Right lung (tissue), 5 donors: ENCODE measurements around the gene IKZF5. TPM values are rescaled to one million over a fixed set of nuclear protein-coding genes. Genes with fewer than 3 reads are reported as not detected.

Experiments used
- DNase-seq, 2 donors: peaks; one replicate each; pipeline ENCODE4 v3.0.0-alpha.2; 2013
- polyA plus RNA-seq, 5 donors: library from polyadenylated mRNA; unstranded; fragments of 120-200 nt; gene quantifications; one replicate each; pipeline versions ENCODE4 v1.2.1 to v1.2.3, GENCODE V29; 2013; ENCODE audit warnings: inconsistent platforms in 1 of 5, low replicate concordance in 1 of 5; ENCODE audit not compliant: insufficient read length in 5 of 5, insufficient read depth in 1 of 5

Gene IKZF5
- polyA plus RNA-seq, 5 donors, result 17.5 to 30.3 (median 24.2) TPM

DNA sequence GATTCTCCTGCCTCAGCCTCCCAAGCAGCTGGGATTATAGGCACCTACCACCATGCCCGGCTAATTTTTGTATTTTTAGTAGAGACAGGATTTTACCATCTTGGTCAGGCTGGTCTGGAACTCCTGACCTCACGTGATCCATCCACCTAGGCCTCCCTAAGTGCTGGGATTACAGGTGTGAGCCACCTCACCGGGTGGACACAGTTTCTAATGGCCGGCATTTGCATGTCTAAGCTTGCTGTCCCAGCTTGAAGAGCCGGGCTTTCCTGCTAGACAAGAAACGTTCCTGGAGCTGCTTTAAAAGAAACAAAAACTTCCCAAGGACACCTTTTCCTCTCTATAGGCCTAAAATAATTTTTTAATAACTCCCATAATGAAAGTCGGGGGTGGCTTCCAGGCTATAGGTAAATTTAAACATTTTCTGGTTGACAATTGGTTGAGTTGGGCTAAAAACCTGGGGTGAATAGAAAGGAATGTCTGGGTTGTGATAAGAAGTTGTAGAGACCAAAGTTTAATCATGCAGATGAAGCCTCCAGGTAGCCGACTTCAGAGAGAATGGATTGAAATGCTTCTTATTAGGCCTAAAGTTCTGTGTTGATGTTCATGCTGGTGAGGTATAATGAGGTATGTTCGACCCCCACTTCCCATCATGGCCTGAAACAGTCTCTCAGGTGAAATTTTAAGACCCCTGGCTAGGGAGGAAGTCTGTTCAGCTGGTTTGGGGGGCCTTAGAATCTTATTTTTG is 9.0 kb upstream of the IKZF5 start:
- no peak for DNase-seq

DNA sequence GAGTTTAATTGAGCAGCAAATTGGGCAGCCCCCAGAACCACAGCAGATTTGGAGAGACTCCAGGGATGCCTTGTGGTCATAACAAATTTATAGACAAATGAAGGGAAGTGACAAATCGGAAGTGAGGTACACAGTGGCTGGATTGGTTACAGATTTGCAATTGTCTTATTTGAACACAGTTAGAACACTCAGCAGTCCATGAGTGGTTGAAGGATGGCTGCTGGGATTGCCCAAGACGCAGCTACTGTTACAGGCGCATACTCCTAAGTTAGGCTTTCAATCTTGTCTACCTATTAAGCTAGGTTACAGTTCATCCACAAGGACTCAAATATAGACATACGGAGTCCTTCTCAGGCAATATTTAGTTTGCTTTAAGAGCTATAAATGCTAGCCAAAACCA is 7.6 kb upstream of the IKZF5 start:
- no peak for DNase-seq

DNA sequence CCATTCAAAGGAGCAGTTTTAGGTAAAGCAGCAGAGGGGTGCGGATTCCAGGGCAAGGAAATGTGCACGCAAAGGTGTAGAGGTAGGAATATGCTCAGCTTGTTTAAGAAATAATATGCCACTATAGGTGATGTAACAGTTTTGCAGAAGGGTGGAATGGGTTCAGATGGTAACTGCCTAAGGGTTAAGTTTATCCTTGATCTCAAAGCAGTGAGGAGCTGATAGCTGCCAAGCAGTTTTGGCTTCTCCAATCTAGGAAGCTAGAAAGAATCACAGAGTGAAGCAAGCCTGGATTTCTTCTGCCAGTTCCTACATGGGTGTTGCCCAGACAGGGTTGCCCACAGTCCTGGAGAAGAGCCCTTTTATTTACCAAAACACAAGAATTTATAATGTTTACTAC is 6.2 kb upstream of the IKZF5 start:
- no peak for DNase-seq

DNA sequence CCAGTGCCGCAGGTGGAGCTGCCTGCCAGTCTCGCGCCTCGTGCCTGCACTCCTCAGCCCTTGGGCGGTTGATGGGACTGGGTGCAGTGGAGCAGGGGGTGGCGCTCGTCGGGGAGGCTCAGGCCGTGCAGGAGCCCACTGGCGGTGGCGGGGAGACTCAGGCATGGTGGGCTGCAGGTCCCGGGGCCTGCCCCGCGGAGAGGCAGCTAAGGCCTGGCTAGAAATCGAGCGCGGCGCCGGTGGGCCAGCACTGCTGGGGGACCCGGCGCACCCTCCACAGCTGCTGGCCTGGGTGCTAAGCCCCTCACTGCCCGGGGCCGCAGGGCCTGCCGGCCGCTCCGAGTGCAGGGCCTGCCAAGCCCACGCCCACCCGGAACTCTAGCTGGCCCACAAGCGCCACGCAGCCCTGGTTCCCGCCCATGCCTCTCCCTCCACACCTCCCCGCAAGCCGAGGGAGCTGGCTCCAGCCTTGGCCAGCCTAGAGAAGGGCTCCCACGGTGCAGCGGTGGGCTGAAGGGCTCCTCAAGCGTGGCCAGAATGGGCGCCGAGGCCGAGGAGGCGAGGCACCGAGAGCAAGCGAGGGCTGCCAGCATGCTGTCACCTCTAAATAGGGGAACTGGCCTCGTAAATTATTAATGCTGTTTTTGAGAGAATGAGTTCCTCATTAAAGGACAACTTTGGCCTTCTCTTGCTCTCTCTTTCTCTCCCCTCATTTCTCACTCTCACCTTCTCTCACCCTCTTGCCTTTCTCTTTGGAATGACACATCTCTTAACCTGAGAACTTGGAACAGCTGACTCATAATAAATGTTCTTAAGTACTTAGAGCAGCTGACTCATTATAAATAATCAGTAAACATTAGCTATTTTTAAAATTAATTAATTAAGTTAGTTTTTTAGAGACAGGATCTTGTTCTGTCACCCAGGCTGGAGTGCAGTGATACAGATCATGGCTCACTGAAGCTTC is 5.1 kb upstream of the IKZF5 start:
- DNase-seq, result no peak

DNA sequence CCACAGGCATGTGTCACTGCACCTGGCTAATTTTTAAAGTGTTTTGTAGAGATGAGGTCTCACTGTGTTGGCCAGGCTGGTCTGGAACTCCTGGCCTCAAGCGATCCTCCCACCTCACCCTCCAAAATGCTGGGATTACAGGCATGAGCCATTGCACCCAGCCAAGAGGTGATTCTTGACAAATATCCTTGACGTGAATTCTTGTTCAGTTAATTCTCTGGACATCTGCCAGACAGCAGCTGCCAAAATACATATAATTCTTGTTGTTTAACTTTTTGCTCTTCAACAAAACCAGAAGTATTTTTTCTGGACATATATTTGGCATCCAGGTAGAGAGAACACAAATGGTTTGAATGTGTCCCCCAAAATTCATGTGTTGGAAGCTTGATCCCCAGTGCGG is 3.4 kb upstream of the IKZF5 start:
- no peak for DNase-seq

DNA sequence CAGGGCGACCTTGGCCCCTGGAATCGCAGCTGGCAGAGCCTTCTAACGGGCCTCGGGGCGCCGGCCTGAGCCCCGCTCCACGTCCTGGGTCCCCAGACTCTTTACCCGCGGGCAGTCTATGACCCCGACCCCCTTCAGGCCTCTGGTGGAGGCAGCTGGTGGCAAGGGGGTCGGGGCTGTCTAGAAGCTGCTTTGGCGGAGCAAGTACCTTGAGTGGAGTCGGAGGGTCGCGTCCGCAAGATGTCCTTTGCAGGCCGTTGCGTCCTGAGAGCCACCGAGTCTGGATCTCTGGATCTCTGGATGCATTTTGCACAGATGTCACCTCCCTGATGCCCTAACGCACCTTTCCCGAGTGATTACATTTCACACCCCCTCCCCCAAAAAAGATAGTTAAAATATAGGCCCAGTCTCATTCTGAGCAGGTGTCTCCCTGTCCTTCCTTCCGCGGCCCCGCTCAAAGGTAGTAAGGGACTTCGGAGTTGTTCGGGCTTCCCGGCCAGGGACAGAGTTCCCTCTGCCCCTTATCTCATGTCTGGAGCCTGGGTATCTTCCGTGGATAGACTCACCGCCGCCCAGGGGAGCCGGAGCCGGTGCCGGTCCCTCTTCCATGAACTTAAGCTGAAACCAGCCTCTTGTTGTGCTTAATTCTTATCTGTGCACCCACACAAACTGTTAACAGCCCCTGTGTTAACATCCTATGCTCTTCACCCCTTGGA is 668 bp upstream of the IKZF5 start:
- DNase-seq, result no peak

DNA sequence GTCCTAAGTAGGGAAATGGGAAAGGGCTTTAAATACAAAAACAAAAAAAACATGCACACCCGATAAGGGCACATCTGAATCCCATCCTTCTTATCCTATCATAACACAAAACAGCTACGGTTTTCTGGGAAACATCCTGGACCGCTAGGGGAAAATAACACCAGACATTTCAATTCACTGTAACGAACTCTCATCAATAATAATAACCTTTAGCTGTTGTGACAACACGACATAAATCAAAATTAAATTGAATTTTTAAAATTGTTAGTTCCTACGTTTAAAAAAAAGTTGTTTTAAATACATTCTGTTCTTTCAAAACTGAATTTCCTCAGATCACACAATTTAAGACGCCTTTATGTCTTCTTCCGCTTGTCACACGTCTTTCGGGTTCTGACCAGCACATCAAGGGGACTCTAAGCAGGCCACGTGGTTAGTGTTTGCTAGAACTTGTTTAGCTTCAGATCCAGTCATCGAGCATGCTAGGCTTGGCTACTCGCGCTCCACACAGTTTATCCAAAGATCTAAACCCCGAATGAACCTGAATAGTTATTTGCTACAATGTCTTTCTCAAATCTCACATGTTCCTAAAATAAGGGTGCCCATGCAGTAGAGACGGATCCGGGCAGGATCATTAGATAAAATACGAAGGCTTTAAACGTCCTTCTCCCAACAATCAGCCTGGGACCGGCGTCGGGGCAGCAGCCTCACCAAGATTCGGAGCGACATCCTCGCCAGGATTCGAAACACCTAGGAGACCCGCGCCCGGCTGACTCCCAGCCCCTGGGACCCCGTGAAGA is 839 bp downstream of the IKZF5 start:
- DNase-seq, result peak; percentile 16 to 29

DNA sequence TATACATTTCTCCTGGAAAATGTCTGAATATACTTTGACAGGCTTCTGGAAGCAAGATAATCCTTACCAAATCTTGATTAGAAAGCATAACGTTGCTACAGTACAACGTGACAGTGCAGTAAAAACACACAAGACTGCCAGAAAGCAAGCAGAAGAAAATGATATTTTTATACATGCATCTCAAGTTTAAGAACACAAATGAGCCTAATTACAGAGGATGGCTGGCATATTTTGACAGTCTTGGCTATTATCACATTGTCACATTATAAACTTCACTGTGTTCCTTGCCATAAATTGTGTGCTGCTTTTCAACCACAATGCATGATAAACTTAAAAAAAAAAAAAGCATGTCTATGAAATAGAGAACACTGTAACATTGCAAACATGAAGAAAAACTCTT is 4.3 kb downstream of the IKZF5 start:
- no peak for DNase-seq

DNA sequence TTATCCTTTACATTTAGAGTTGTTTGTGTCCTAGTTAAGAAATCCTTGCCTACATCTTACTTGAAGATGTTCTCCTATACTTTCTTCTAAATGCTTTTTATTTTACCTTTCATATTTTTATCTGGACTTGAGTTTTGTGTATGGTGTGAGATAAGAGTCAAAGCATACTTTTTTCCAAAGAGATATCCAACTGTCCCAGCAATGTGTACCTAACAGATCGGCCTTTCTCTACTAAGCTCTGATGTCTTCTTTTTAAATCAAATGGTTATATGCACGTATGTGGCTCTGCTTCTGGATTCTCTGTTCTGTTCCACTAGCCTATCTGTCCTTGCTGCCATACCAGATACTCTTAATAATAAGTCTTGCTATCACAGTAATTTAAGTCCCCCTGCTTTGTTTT is 7.2 kb downstream of the IKZF5 start:
- DNase-seq, result no peak

DNA sequence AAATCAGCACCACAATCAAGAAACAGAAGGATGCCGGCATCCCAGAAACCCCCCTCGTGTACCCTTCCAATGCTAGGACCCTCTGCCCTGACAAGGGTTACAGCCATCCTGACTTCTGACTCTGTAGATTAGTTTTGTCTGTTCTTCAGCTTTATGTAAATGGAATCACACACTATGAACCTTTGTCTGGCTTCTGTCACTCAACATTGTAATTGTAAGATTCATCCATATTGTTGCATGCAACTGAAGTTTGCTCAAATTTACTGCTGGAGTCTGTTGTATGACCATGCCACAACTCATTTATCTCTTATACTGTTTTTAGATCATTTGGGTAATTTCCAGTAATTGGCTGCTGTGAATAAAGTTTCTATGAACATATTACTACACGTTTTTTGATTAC is 8.4 kb downstream of the IKZF5 start:
- DNase-seq, result no peak

DNA sequence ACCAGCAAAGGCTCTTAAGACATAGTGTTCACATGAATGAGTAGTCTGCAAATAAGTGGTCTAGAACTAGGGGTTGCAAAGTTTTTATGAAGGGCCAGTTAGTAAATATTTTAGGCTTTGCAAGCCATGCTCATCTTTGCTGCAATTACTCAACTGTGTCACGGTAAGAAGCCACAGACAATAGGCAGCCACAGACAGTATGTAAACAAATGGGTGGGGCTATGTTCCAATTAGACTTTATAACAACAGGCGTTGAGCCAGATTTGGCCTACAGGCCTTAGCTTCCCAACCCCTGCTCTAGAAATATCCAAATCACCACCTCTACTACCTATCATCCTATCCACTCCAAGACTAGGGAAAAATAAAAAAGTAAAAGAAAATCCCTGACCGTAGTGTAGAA is 9.2 kb downstream of the IKZF5 start:
- no peak for DNase-seq

DNA sequence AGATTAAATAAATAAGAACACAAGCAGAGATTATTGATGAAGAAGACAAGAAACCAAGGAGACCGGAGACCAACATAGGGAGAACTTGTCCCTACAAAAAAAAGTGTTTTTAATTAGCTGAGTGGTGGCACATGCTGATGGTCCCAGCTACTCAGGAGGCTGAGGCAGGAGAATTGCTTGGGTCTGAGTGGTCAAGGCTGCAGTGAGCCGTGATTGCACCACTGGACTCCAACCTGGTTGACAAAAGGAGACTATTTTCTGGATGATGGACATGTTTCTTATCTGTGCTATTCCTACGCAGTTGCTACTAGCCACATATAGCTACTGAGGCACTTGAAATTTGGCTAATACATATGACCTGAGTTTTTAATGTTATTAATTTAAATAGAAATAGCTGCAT is 9.7 kb downstream of the IKZF5 start:
- no peak for DNase-seq

DNA sequence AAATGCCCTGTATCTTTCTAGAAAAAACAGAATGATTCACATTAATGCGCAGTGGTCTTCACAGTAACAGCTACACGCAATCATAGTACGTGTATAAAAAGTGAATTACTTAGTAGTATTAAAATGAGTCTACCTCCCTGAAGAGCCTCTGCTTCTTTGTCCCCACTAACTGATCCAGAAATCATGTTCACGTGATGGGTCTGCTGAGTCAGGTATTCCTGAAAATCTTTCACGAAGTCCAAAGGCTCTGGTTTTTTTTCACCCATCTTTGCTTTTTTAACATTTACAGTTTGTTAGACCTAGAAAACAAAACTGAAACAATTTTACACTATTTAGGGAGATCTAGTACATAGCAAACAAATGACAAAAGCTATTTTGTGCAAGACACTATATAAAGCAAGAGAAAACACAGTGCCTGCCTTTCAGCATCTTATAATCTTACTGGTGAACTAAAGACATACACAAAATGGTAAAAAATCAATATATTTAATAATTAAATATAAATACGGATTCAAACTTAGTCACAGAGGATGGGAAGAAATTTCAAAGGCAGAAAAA is 10.2 kb downstream of the IKZF5 start:
- no peak for DNase-seq

DNA sequence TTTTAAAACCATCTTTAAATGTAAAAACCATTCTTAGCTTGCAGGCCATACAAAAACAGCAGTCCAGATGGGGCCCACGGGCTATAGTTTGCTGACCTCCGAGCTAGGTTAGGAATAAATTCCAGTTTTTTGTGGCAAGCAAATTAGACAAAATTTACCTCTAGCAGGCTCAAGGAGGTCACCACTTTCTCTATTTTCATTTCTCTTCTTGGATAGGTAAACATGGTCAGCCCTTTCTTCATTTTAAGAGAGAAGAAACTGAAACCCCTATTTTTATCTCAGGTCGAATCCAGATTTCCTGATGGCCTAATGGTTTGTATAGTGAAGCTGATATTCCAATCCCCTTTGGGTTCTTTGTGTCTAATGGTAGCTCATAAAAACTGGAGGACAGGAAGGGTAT is 10.7 kb downstream of the IKZF5 start:
- DNase-seq, result no peak

DNA sequence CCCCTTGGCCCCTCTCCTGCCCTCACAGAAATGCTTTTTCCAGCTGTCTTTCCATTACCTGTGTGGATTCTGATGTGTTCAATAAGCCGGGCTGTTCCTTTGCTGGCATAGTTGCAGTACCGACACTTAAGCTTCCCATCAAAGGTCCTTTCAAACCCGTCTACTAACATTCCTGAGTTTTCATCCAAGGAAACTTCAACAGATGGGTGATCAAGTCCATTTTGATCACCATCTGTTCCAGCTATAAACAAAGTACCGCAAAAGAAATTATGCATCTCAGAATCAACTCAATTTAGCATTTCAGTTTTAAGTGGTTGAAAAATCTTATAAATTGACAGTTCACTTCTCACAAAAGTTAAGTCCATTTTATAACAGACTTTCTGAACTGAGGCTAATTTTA is 12.7 kb downstream of the IKZF5 start:
- DNase-seq, result no peak

DNA sequence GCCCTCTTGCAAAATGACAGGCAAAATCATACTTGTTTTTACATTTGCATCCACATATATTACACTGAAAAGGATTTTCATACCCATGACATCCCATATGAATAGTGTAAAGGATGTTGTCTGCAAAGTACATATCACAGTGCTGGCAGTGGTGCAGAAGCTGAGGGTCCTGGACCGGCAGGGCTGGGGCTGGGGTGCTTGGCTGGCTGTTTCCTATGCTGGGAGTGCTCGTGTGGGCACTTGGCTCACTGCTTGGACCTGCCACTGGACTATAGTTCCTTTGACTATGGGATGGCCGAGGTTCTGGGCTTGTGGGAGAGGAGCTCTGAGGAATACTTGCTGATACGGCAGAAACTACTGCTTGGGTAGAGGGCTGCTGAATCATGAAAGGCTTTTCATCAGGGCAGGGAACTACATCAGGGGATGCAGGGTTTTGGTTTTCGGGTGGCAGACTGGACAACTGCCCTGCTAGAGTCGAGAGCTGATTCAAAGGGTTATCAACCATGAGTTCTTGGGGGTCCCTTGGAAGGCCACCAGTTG is 14.7 kb downstream of the IKZF5 start:
- no peak for DNase-seq

DNA sequence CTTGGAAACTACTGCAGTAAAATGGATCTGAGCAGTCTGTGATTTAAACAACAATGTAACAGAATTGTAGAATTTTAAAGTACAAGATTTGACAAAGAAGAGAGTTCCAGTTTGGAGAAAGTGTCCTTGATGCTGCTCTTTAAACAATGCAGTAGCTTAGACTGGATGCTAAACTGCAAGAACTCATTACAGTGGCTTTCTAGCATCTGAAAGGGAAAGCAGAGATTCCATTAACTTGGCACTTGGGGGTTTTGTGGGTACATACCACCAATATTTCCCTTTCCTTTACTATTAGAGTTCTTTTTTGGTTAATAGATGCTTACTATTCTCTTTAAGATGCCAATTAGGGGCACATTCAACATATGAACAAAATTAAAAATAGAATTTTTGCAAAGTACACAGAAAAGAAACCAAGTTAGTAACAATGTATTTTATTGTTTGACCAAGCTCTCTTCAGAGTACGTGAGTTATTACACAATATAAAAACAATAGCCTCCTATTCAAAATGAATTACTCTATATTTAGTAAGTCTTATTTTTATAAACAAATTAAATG is 16.5 kb downstream of the IKZF5 start:
- DNase-seq, result no peak

DNA sequence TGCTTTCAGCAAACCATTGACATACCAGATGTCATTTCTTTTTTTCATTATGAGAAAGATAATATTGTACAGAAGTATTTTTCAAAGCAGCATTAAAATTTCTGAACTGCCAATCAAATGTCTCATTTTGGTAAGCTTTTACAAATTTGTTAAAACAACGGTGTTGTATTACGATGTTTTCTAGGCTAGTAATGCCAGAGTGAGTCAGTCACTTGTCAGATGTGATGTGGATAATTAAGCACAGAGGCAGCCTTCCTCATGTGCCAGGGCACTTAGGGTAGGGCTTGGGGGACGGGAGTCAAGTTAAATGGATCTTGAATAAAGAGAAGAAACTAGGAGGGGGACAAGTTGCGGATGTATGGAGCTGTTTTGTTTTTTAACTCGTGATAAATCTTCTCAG is 18.3 kb downstream of the IKZF5 start:
- no peak for DNase-seq

DNA sequence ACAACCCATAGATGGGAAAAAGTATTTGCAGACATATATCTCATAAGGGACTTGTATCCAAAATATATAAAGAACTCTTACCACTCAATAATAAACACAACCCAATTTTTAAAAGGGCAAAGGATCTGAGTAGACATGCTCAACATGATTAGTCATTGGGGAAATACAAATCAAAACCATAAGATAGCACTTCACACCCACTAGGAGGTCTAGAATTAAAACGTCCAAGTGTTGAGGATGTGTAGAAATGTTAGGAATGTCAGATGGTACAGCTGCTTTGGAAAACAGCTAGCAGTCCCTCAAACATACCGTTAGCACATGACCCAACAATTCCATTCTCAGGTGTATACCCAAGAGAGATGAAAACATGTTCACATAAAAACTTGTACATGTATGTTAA is 20.1 kb downstream of the IKZF5 start:
- no peak for DNase-seq

DNA sequence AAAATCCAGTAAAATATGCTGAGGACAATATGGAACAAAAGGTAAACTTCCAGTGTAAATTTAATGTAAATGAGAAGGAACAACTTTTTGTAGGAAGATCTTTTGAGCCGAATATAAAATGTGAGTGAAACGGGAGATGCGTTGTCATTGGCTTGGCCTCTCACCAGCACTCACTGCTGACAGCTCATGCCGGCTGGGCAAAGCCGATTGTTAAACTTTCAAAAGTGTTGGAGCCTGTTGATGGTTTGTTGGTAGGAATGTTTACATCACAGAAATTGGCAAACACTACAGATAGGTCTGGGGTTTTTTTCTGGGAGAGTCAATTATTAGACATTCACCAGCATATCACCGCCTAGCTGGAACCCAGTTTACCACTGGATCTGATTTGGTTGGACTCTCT is 22.3 kb downstream of the IKZF5 start:
- no peak for DNase-seq

DNA sequence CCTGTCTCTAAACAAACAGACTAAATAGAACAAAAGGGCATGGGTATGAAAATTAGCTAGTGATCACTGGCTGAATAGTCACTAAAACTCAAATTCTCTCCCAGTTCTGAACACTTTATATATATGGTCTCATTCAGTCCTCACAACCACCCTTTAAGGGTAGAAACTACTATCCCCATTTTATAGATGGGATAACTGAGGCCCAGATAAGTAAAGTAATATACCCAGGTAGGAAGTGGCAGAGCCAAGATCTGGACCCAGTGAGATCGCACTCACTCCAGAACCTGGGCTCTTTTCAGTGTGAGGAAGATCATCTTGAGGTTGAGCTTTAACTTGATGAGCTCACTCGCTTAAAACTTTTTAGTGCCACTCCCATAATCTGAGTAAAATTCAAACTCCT is 23.9 kb downstream of the IKZF5 start:
- DNase-seq, result no peak
